SH-SY5Y (cell line): ENCODE results near the gene C2orf76.

Experiments
- GATA2 ChIP-seq: IDR thresholded peaks from 2 replicates; pipeline ENCODE4 v1.6.1; 2011; ENCODE audit warnings: mild to moderate bottlenecking, low read depth, low read length
- GATA3 ChIP-seq: IDR thresholded peaks from 2 replicates; pipeline ENCODE4 v1.6.1; 2011; ENCODE audit warnings: low read depth, mild to moderate bottlenecking, low read length, moderate library complexity

- TF ChIP-seq GATA3 (no peak), GATA2 (no peak)
These were observed 30.6 kb upstream of the C2orf76 start for GRCh38 chr2:119397196-119397595.
